ENCODE measurements around the gene KIAA0586.

DNA sequence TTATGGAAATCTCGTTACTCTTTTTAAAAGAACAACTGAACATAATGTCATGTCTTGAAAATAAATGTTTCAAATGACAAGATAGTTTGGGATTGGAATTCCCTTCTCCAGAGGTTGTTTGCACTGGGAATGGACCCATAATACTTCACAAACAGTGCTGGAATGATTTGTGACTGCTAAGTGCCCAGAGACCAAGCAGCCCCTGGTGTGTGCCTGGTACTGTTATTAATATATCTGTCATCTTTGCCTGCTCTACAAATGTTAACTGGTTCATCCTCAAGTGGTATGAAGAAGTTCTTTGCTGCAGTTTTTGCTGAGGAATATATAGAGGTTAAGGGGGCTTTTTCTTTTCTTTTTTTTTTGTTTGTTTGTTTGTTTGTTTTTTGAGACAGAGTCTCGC lies 145.3 kb downstream of the KIAA0586 start:
- TF ChIP-seq, protein P1, sequence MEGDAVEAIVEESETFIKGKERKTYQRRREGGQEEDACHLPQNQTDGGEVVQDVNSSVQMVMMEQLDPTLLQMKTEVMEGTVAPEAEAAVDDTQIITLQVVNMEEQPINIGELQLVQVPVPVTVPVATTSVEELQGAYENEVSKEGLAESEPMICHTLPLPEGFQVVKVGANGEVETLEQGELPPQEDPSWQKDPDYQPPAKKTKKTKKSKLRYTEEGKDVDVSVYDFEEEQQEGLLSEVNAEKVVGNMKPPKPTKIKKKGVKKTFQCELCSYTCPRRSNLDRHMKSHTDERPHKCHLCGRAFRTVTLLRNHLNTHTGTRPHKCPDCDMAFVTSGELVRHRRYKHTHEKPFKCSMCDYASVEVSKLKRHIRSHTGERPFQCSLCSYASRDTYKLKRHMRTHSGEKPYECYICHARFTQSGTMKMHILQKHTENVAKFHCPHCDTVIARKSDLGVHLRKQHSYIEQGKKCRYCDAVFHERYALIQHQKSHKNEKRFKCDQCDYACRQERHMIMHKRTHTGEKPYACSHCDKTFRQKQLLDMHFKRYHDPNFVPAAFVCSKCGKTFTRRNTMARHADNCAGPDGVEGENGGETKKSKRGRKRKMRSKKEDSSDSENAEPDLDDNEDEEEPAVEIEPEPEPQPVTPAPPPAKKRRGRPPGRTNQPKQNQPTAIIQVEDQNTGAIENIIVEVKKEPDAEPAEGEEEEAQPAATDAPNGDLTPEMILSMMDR (IDR thresholded peaks at IDR 0.05): no peak
- no peak for TF ChIP-seq POLR2A (IDR thresholded peaks at IDR 0.05; ENCODE audit: low read depth)
- no peak for TF ChIP-seq EP300 (IDR thresholded peaks at IDR 0.05)
- TF ChIP-seq POLR2AphosphoS5 (IDR thresholded peaks at IDR 0.05): no peak
